DMS79 treated with DMSO at 0.1 percent for 48 hours (cell line): Measurements from ENCODE around the gene ZC3H4.
"Not testable (repeated sequence)": the region's sequence is repeated elsewhere in the genome, so short reads cannot be mapped to it uniquely, and the experiment has no call there.

Experiments
- DNase-seq: peaks from one replicate; lab custom pipeline; 2025; lab: John Stamatoyannopoulos, UW

Gene ZC3H4

DNA sequence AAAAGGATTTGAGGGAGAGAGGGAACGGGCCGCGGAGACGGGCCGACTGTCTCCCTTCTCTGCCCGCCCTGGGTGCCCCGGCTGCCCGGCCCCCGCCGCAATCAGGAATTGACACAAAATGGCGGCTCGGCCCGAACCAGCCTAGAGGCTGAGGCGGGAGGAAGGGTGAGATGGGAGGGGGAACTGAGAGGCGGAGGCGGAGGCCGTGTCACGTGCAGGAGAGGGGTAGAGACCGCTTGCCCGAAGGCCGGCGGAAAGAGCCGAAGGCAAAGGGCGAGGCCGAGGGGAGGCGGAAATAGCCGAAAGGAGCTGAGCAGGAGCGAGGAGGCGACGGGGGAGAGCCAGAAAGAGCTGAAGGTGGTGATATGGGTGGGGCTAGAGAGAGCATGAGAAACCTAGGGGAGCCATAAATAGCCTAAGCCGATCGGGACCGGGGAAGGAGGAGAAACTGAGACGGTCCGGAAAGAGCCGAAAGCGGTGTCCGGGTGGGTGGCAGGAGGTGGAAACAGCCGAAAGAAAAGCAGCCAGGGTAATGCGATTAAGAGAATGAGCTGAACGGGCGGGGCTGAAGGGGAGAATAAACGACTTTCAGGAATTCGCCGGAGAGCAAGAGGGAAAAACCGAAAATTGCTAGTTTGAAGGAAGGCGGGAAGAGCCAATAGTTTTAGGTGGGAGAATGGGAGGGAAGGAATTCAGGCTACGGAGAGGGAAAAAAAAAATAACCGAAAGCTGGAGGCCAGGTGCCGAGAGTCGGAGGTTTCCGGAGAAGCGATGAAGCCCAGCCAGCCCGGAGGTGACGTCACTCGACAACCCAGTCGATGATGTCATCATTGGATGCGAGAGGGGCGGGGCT, at the start of gene ZC3H4:
Gene ZC3H4 (minus strand): TSS at position 780 of the 853 bp plus-strand sequence. CDS start 1,192 bp downstream, outside the sequence.
- DNase-seq: peak; percentile 99

DNA sequence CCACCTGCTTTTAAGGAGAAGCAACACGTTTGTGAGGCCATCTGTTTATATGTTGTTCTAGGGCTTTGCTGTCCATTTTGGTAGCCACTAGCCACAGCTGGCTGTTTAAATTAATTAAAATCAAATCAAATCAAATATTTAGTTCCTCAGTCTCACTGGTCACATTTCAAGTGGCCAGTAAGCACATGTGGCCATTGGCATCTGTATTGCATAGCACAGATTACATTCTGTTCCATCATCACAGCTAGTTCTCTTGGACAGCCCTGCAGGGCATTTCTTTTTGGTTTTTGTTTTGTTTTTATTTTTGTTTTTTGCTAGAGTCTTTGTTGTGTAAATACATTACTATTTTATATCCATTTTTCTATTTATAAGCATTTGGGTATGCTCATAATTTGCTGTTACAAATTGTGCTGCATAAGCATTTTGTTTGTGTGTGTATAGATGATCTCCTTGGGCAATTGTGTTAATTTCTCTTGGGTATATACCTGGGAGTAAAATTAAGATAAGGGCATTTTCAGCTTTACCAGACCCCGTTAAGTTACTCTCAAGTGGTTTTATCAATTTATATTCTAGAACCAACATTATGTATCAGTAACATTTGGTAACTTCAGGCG, 48.4 kb upstream of the ZC3H4 start:
- DNase-seq: no peak

DNA sequence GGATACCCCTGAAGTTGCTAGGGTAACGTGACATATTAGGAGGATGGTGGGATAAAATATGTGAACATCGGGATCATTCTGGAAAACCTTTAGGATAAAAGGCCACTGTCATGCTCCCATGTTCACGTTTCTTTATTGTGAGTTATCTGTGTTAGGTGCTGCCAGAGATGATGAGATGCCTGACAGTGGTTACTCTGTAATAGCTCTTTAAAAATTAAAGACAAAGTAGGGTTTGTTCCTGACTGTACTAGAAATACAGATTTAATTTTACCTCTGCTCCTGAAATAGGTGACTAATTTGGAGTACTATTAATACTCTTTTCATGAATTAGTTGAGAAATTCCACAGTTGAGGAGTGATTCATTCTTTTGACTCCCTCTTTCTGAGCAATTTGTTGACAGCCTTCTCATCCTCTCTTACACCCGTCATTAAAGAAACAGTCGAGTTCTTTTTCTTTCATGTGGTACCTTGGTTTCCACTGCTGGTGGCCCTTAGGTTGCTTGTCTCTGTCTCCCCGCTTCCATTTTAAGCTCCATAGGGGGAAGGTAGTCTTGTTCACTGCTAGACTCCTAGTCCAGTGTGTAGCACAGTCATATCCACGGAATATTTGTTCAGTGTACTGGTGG, 45.4 kb upstream of the ZC3H4 start:
- DNase-seq: no peak

DNA sequence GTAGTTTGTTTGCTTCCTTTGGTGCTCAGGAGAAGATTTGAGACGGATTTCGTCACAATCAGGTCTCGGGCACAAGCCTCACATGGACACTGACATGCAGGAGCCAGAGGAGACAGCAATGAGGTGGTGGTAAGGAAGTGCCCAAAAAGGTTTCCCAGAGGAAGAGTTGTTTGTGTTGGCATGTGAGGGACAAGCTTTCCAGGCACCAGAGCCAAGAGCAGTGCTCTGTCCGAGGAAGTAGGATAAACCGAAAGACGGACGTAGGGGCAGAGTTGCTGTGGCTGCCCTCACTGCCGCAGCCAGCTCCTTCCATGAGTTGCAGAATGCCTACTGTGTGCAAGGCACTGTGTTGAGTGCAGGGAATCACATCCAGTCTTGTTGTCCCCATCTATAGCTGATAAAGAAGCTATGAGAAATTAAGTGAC, 44.8 kb upstream of the ZC3H4 start:
- DNase-seq: no peak

DNA sequence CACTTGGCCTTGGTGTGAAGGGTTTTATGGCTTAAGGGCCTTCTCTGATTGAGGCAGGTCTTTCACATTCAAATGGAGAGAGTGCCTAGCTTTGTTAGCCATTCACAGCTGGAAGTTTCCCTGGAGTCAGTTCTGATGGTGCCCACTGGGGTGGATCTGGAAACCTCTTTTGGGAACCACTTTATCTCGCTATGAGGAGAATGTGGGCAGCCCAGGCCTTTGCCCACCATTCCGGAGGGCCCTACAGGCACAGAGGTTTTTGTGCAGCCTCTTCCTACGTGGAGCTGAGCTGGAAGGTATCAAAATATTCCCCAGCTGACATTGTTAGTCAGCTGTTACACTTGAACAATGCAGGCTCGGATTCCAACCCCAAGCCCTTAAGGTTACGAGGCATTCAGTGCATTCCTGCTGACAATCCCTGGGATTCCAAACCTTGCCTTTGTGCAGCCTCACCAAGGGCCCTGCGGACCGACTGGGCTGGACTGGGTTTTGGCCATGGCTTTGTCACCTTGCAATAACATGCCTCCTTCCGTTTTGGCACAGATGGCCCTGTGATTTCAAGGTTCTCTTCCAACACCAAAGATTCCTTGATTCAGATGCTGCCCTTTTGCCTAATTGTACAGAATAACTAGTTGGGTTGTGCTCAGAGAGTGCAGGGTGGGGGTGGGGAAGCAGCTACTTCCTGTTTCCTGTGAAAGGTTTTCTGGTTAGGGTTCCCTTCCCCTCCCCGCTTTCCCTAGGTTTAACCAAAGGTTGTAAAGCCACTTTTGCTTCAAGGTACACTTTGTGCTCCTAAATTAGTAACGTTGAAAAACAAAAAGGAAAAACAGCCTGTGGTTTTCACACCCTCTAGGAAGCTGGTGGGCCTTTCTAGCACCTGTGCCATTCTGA, 44.1 kb upstream of the ZC3H4 start:
- DNase-seq: peak; percentile 54

DNA sequence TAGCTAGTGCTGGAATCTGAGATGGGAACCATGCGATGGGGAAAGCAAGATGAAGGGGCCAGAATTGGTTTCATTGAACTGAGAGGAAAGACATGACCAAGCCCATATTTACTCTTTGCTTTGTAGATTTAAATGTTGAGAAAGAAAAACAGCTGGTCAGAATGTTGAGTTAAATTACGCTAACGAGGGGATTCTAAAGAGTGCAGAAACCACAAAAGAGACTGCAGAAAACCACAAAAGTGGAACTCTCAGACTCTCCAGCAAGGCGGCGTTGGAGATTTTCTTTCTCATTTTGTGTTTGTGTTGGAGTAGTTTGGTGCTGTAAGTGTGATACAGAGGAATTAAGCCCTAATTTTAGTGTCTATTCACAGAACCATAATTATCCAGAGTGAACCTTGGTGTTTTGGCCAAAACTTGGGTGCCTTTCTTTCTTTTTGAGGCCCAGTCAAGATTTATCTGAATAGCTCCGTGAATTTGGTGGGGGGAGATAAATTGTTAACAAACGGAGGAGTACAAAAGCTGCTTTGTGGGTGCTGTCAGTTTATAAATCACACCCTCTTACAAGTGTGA, 43.4 kb upstream of the ZC3H4 start:
- DNase-seq: peak; percentile 90

DNA sequence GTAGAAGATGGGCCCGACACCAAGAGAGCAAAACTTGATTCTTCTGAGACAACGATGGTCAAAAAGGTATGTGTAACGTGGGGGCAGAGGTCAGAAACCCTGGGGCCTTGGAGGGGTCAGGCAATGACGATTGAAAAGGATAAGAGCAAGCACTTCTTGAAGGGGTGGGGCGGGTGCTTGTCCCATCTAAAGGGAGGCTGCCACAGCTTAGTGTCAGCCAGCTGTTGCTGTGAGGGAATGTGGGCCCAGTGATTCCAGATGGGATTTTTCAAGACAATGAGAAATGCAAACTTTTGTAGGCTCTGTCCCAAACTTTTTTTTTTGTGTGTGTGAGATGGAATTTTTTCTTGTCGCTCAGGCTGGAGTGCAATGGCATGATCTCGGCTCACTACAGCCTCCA, 41.6 kb upstream of the ZC3H4 start:
- no peak for DNase-seq

DNA sequence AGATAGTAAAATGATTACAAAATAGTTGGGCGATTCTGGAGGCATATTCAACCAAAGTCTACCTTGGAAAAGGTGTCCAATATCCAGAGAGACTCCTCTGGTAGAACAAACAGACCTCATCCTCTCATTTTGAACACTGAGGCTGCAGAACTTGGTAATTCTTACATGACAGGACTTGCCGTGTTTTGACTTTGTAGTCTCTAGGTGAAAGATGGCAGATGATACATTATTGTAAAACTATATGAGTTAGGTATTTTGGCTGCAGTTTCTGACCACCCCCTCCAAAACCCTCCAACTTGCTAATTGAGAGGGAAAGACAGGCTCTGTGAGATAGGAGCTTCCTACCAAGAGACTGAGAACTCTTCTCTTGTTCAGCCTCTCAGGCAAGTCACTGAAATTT, 39.7 kb upstream of the ZC3H4 start:
- DNase-seq: no peak

DNA sequence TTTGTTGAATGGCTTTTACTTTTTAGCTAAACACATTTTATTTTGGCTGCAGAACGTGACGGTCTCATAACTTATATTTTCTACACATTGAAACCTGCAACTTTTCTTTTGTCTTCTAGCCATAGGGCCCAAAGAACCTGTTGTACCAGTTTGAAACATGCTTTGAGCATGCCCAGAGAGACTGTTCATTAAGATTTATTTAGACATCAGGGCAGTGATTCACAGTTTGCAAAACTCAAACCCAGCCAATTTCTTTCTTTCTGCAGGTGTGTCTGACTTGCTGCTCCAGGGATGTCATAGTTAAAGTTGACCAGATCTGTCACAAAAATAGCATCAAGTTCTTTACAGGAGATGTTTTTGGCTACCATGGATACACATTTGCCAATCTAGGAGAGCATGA, 39.1 kb upstream of the ZC3H4 start:
- no peak for DNase-seq

DNA sequence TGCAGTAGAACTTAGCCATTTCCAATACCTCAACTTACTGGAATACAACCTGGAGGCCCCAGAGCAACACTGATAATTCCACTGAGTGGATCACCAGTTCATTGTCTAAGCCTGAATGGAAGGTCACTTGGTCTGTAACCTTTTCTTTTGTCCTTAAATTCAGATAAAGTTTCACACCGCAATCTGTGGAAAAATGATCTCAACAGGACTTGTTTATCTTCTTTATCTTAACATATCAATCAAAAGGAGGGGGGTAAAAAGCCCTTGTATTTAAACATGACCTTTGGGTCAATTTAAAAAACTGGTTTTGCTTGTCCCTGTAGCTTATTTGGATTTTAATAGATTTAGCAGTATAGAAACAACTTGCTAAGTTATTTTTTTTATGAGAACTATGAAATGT, 38.6 kb upstream of the ZC3H4 start:
- DNase-seq: no peak

DNA sequence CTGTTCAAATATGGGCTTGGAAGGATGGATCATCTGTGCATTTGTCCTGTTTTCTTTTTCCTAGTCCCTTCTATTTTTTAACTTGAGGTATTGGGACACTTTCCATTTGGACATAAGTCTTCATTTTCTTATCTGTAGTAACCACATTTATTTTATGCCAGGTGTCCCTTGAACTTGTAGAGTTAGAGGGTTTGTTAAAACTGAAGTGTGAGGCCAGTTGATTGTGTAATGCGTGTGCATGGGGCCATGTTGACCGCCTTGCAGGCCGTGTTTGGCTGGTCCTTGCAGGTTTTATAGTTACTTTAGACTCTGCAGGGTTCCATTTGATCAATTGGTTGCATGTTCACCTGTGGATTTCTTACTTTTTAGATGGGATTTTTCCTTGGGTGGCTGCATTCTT, 38.1 kb upstream of the ZC3H4 start:
- no peak for DNase-seq

DNA sequence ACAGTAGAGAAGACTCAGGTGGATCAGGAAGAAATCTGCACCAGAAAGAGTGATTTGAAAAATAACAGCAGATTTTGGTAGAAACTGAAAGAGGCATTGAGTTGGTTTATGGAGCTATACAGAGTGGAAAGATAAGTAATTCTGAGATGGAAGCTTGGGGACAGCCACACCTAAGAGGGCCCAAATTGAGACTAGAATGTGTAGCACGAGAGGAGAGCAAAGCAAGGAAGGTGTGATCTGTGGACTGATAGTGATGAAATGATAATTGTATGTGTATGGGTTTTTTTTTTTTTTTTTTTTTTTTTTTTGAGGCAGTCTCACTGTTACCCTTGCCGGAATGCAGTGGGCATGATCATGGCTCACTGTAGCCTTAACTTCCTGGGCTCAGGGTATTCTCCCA, 33.3 kb upstream of the ZC3H4 start:
- no peak for DNase-seq

DNA sequence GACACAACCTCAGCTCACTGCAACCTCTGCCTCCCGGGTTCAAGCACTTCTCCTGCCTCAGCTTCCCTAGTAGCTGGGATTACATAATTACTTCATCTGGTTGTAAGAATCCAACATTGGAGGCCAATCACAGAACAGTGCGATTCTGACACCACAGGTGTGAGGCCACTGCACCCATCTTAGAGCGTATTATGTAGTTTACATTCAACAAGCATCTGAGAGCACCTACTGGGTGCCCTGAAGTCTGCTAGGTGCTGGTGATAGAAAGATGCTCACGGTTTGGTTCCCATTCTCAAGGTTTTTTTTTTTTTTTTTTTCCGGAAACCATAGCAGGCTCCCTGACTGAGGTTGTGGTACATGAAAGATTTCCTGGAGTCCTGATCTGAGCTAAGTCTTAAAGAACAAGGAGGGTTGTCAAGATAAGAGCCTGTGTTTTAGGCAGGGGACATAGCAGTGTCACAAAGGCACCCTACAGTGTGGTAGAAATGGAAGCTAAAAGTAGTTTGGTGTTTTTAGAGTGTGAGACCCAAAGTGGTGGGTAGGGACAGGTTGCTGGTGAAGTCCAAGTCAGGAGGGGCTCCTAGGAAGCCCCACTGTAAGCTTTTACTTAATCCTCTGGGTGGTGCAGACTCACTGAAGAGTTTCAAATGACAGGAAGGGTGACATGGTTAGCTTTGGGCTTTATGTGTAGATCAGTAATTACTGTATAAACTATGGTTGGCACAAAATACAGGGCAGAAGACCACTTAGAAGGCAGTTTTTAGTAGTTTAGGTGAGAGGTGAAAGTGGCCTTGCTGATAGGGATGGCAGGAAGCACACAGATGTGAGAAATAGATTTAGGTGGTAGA, 32.3 kb upstream of the ZC3H4 start:
- no peak for DNase-seq

DNA sequence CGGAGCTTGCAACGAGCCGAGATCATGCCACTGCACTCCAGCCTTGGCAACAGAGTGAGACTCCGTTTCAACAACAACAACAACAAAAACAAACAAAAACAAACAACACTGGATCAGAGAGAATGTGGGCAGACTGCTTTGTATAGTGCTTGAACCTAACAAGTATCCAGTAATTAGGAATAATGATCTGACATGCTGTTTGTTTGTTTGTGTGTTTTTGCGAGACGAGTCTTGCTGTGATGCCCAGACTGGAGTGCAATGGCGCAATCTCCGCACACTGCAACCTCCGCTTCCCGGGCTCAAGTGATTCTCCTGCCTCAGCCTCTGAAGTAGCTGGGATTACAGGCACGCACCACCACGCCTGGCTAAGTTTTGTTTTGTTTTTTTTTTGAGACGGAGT, 31.1 kb upstream of the ZC3H4 start:
- no peak for DNase-seq

DNA sequence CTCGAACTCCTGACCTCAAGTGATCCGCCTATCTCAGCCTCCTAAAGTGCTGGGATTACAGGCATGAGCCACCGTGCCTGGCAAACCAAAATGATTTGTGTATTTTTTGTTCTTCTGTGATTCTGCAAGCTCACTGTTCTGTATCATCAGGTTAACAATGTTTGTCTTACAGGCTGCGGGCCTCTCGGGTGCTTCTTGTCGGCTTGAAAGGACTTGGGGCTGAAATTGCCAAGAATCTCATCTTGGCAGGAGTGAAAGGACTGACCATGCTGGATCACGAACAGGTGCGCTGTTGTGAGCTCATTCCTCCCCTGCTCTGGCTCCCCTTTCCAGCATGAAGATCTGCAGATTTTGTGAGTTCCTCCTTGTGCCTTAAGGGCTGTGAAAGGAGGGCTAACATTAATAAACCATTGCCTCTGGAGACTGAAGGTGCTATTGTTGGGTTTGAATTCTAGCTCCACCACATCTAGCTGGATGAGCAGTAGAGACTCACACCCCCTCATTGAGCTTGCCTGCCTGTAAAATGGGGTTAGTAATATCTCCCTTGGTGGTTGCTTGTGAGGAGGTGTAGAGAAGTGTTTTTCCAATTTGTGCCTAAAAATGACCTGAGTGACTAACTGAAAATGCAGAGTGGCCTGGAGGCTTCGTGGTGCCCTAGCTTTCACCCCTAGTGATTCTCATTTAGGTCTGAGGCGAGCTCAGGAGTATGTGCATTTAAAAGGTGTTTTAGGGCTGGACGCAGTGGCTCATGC, 29.9 kb upstream of the ZC3H4 start:
- no peak for DNase-seq

DNA sequence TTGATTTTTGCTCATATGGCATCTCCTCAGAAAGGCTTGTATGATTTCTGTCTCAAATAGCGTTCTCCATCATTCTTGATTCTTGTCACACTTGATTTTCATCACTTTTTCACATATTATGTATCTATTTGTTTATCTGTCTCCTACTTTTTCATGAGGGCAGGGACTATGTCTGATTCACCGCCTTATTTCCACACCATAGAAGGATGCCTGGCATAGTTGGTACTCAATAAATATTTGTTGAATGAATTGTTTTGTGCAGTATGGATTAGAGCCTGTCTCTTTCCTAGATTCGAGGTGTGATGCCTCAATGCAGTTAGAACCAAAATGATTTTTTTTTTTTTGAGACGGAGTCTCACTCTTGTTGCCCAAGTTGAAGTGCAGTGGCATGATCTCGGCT, 29.2 kb upstream of the ZC3H4 start:
- DNase-seq: no peak

DNA sequence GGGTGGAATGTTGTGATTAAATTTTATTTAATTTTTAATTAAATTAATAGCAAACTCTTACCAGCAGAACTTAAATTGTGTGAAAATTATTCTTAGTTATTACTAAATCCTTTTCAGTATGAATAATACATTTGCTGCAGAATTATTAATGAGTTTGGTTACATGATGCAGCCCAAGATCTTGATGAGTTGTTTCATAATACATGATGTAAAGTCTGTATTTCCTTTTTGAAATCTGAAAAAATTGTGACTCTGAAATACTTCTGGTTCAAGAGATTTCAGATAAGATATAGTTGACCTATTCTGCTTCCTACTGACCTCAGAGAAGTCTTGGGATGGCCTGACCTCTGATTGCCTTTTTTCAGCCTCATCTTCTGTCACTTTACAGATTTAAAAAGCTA, 28.1 kb upstream of the ZC3H4 start:
- DNase-seq: no peak

DNA sequence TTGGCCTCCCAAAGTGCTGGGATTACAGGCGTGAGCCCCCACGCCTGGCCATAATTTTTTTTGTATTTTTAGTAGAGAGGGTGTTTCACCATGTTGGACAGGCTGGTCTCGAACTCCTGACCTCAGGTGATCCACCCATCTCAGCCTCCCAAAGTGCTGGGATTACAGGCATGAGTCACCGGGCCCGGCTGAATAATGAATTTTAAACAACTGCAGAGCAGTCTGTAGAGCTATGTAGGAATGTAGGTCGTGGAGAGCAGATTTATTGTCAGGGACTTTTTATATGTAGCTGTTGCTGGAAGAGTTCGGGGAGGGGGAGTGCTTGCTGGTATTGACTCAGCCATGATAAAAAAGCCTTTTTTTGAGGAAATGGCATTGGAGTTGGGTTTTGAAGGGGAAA, 27.7 kb upstream of the ZC3H4 start:
- DNase-seq: not testable (repeated sequence)

DNA sequence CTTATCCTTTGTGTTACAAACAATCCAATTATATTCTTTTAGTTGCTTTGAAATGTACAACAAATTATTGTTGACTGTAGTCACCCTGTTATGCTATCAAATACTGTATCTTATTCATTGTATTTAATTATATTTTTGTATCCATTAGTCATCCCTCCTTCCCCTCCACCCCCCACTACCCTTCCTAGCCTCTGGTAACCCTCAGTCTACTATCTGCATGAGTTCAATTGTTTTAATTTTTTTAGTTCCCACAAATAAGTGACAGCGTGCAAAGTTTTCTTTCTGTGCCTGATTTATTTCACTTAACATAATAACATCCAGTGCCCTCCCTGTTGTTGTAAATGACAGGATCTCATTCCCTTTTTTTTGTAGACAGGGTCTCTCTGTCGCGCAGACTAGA, 21.6 kb upstream of the ZC3H4 start:
- no peak for DNase-seq

DNA sequence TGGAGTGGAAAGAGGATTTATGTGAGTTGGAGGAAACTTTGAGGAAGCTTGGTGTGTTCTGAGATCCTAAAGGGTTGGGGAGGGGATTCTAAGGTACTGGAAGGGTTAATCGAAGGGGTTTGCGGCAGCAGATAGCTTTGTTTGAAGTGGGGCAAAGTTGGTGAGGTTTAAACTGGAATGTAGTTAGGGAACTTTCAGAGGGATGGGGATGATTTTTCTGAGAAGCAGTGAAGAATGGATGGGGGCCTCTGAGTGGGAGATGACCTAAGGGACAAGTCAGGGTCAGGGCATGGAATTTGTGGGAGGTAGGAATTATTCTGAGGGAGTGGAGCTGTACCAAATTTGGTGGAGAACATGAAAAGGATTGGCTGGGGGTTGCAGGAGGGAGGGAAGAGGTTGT, 21.0 kb upstream of the ZC3H4 start:
- DNase-seq: no peak
